Esophagus muscularis mucosa (tissue), 4 donors: ENCODE results near the gene CHAT. TPM values are rescaled to one million over a fixed set of nuclear protein-coding genes. Genes with fewer than 3 reads are reported as not detected.

ENCODE experiments used
- DNase-seq: peaks from one replicate; pipeline ENCODE4 v3.0.0-alpha.2; 2017; ENCODE audit errors: extremely low spot score
- H3K27ac ChIP-seq, 4 donors: fragments of 200-600 bp; sonication (generic); replicated peaks in 1 of 4; 1 replicate in 3 of 4; 2 replicates in 1 of 4; pipeline ENCODE4 v1.5.1; 2016 to 2019; ENCODE audit warnings: mild to moderate bottlenecking in 1 of 4
- H3K27me3 ChIP-seq, 4 donors: fragments of 200-600 bp; sonication (generic); one replicate each; pipeline versions ENCODE4 v1.5.1 to v1.6.0; 2016 to 2019
- H3K36me3 ChIP-seq, 4 donors: fragments of 200-600 bp; sonication (generic); one replicate each; pipeline ENCODE4 v1.5.1; 2016 to 2019
- H3K4me1 ChIP-seq, 4 donors: fragments of 200-600 bp; sonication (generic); one replicate each; pipeline ENCODE4 v1.5.1; 2016 to 2019
- H3K4me3 ChIP-seq, 4 donors: fragments of 200-600 bp; sonication (generic); 1 replicate in 2 of 4; 2 replicates in 2 of 4; pipeline ENCODE4 v1.5.1; 2016 to 2019; ENCODE audit warnings: mild to moderate bottlenecking in 4 of 4, moderate library complexity in 1 of 4
- H3K9me3 ChIP-seq, 4 donors: fragments of 200-600 bp; sonication (generic); 1 replicate in 3 of 4; 2 replicates in 1 of 4; pipeline ENCODE4 v1.5.1; 2016 to 2019
- CTCF ChIP-seq, 3 experiments: fragments of 200-600 bp in 2 of 3; fragments of 450-650 bp in 1 of 3; sonication (generic) in 2 of 3; IDR thresholded peaks; one replicate each; pipeline ENCODE4 v1.5.1; 2017 to 2019; ENCODE audit warnings: antibody characterized with exemption in 3 of 3, mild to moderate bottlenecking in 2 of 3, moderate library complexity in 1 of 3
- EP300 ChIP-seq: sonication (generic); formaldehyde crosslinking; IDR thresholded peaks from one replicate; pipeline ENCODE4 v1.6.1; 2017; ENCODE audit warnings: antibody characterized with exemption
- POLR2A ChIP-seq: fragments of 450-650 bp; IDR thresholded peaks from one replicate; pipeline ENCODE4 v1.6.1; 2017; ENCODE audit warnings: antibody characterized with exemption, moderate library complexity, mild to moderate bottlenecking, low read depth
- POLR2AphosphoS5 ChIP-seq, 2 donors: sonication (generic); formaldehyde crosslinking; IDR thresholded peaks; one replicate each; pipeline ENCODE4 v1.6.1; 2017; ENCODE audit warnings: antibody characterized with exemption in 2 of 2
- WGBS: methylation state at CpG from one replicate; pipeline ENCODE4 v1.1.5; 2018; 5-methylcytosine and 5-hydroxymethylcytosine counted together
- intact Hi-C: fragments of 100-400 bp; cut with DNase I; formaldehyde crosslinking; loops from one replicate; pipeline ENCODE4 v1.15.1; 2023
- total RNA-seq, 4 donors: library from RNA; depleted of rRNA; stranded (reverse); fragments of >200 nt; gene quantifications; one replicate each; pipeline versions ENCODE4 v1.1.0 to v1.2.1, GENCODE V29; 2016

Gene CHAT
- total RNA-seq, 4 donors from 2014 or later, result 0.17 TPM; not detected in 3

DNA sequence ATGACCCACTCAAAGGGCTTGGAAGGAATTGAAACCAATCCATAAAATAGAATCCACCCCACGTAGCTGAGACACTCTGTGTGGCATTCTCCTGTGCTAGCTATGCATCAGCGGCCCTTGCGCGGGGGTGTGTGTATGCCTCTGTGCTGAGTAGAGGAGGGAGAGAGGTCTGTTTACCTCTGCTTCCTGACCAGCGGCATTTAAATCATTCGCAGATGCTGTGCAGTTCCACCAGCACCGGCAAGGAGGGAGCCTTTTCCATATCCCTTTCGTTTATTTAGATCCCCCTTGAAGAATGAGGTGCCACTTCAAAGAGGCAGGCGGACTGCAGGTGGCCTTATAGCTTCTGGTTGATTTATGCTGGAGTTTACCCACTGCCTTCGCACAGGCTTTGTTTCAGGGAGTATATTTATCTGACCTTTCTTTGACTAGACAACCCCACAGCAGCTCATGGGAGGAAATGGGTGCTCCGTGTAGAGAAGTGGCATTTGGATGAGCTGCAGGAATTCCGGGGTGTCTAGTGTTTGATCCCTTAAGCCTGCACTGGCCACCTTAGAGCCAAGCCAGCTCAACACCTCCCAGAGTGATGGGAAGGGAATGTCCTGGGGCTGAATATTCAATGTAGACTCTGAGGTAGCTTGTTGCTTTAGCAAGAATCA lies 77.0 kb downstream of the CHAT start:
- TF ChIP-seq CTCF (IDR thresholded peaks at IDR 0.05), result no peak
- no peak for TF ChIP-seq POLR2A
- TF ChIP-seq EP300, result no peak
- no peak for TF ChIP-seq POLR2AphosphoS5 (IDR thresholded peaks at IDR 0.05)
- intact Hi-C loops, result no loop called here

DNA sequence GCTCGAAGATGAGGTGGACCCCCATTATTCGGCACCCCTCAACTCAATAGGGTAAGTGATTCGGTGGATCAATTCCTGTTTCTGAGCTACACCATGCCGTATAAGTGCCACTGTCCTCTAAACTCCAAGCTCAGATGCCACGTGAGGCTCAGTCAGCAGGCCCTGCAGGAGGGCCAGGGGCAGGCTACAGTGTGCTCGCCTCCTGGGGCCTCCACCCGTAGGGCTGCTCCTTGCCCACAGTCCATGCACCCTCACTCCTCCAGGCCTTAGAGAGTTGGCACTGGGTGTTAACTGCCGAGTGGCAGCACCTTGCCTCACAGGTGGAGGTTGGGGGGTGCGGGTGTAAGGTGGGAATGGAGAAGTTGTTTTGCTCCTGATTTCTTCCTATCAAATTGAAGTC lies 77.8 kb downstream of the CHAT start:
- H3K4me1 ChIP-seq, result no peaks in the 10 kb centered on the region
- H3K36me3 ChIP-seq, result no peaks in the 10 kb centered on the region
- DNase-seq, result no peak
- intact Hi-C loops, result no loop called here
- TF ChIP-seq EP300, result no peak
- no peak for TF ChIP-seq CTCF (IDR thresholded peaks at IDR 0.05)
- TF ChIP-seq POLR2A, result no peak
- TF ChIP-seq POLR2AphosphoS5 (IDR thresholded peaks at IDR 0.05), result no peak
- WGBS, result 52% methylated on average over 4 of the region's 9 CpGs
- peaks cover 0 to 11% (median 7%) of the 10 kb centered on the region in 4 donors for H3K9me3 ChIP-seq
- no peak overlapping the region for H3K4me3 ChIP-seq
- H3K27me3 ChIP-seq, result peaks cover 0 to 60% (median 3%) of the 10 kb centered on the region in 4 donors
- H3K27ac ChIP-seq, result no peak overlapping the region

More for the DNA sequence above, 77.0 kb downstream of the CHAT start:
- H3K27ac ChIP-seq, result no peak overlapping the region
- H3K4me1 ChIP-seq, result no peaks in the 10 kb centered on the region
- peaks cover 0 to 60% (median 3%) of the 10 kb centered on the region in 4 donors for H3K27me3 ChIP-seq
- 6% methylated on average over 11 of the region's 12 CpGs for WGBS
- no peak overlapping the region for H3K4me3 ChIP-seq
- H3K9me3 ChIP-seq, result peaks cover 0 to 11% (median 9%) of the 10 kb centered on the region in 4 donors
- H3K36me3 ChIP-seq, result no peaks in the 10 kb centered on the region
- peak; percentile 87 for DNase-seq

GRCh38 chr10:49694466-49694865 lies 80.6 kb downstream of the CHAT start:
- 86% methylated on average over 5 of the region's 6 CpGs for WGBS
- peaks cover 0 to 37% (median 3%) of the 10 kb centered on the region in 4 donors for H3K27me3 ChIP-seq
- intact Hi-C loops, result no loop called here

DNA sequence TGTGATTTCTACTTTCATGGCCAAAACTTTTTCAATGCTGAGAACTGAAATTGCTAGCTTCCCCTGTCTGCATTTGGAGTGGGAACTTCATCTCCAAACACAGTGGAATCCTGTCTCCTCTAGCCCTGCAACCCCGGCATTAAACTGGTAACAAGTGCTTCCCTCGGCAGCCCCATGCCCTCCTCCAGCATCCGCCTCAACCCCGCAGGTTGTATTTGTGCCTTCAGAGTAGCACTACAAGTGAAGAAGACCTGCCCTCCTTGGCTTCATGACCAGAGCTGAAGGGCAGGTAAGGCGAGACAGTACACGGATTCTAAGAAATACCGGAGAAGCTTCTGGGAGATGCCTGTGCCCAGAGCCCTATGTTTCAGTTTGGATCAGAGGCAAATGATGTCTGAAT lies 82.5 kb downstream of the CHAT start:
- no peak overlapping the region for H3K27ac ChIP-seq
- intact Hi-C loops, result no loop called here
- no peaks in the 10 kb centered on the region for H3K36me3 ChIP-seq
- H3K27me3 ChIP-seq, result peaks cover 0 to 21% (median 3%) of the 10 kb centered on the region in 4 donors
- TF ChIP-seq EP300, result no peak
- TF ChIP-seq CTCF (IDR thresholded peaks at IDR 0.05), result no peak
- no peak for TF ChIP-seq POLR2AphosphoS5 (IDR thresholded peaks at IDR 0.05)
- no peak for TF ChIP-seq POLR2A
- 68% methylated on average over 7 of the region's 7 CpGs for WGBS
- no peaks in the 10 kb centered on the region for H3K4me1 ChIP-seq
- no peak for DNase-seq
- no peaks in the 10 kb centered on the region for H3K9me3 ChIP-seq
- no peak overlapping the region for H3K4me3 ChIP-seq

More at GRCh38 chr10:49694466-49694865, 80.6 kb downstream of the CHAT start:
- H3K36me3 ChIP-seq, result no peaks in the 10 kb centered on the region
- DNase-seq, result no peak
- no peaks in the 10 kb centered on the region for H3K4me1 ChIP-seq
- TF ChIP-seq POLR2AphosphoS5 (IDR thresholded peaks at IDR 0.05) (no peak), EP300 (no peak), POLR2A (no peak), CTCF (IDR thresholded peaks at IDR 0.05) (no peak)
- H3K27ac ChIP-seq, result no peak overlapping the region
- H3K9me3 ChIP-seq, result no peaks in the 10 kb centered on the region
- no peak overlapping the region for H3K4me3 ChIP-seq

DNA sequence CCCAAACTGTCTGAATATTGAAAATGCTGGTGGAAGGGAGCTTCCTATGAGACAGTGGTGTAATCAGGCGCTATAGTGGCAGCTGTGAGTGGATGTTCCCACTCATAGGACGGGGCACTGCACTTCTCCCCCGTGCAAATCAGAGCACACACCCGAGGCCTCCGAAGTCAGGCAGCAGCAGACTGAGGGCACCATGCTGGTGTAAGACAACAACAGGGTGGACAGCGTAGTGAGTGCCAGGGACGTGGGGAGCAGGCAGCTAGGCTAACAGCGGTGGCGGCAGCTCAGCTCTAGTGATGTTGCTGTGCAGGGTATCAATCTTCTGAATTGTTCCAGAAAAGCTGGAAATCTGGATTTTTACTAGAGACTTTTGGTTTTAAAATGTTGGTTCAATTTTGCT lies 84.8 kb downstream of the CHAT start:
- no peak for TF ChIP-seq CTCF (IDR thresholded peaks at IDR 0.05)
- no peak for TF ChIP-seq POLR2AphosphoS5 (IDR thresholded peaks at IDR 0.05)
- no peak for TF ChIP-seq EP300
- H3K4me3 ChIP-seq, result no peak overlapping the region
- H3K27ac ChIP-seq, result no peak overlapping the region
- H3K27me3 ChIP-seq, result peaks cover 0 to 4% (median 0%) of the 10 kb centered on the region in 4 donors
- no peaks in the 10 kb centered on the region for H3K4me1 ChIP-seq
- intact Hi-C loops, result no loop called here
- DNase-seq, result no peak
- WGBS, result 78% methylated on average over 9 of the region's 9 CpGs
- H3K36me3 ChIP-seq, result no peaks in the 10 kb centered on the region
- H3K9me3 ChIP-seq, result no peaks in the 10 kb centered on the region
